ENCODE data around the gene ZC3H4.

DNA sequence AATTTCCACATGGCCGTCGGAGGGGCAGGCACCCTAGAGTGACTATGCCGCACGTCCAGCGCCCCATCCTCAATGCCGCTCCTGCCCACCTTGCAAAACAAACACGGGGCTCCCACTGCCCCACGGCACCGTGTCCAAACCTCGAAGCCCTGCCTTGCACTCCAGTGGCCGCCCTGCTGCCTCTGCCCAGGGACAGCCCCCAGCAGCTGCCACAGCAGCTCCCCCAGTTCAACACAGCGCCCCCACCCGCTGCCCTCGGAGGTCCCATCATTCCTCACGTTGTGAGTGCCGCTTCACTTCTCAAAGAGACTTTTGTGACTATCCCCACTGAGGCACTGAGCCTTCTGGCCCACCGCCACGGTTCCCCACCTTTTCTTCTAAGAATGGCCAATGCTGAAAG is 42.8 kb downstream of the ZC3H4 start:
- TF ChIP-seq CTCF (IDR thresholded peaks at IDR 0.05) (no peak), POLR2AphosphoS5 (IDR thresholded peaks at IDR 0.05) (no peak), POLR2A (IDR thresholded peaks at IDR 0.05) (no peak), EP300 (IDR thresholded peaks at IDR 0.05) (no peak)

Measured in sigmoid colon (tissue), 4 donors.